NCI-H2227 (cell line): ENCODE measurements around the gene CDC5L.
A peak's percentile ranks its signal among the peaks of the same experiment; 100 is the strongest.
"Not testable (repeated sequence)": the region's sequence is repeated elsewhere in the genome, so short reads cannot be mapped to it uniquely, and the experiment has no call there.

ENCODE experiments used
- DNase-seq: peaks from one replicate; lab custom pipeline; 2025; ENCODE audit not compliant: unreplicated experiment; lab: John Stamatoyannopoulos, UW

Gene CDC5L

DNA sequence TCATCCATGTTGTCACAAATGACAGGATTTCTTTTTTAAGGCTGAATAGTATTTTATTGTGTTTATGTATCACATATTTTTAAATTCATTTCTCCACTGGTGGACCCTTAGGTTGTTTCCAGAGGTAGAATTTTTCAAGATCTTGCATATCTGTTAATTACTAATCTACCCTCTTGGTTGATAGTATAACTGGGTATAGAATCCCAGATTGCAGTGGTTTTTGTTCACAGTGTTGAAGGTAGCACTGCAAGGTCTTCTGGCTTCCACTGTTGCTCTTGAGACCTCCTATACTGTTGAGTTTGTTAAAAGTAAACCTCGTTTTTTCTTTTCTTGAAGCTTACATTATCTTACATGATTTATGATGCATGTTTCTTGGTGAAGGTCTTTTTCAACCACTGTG, 22.9 kb downstream of the CDC5L start:
- no peak for DNase-seq

DNA sequence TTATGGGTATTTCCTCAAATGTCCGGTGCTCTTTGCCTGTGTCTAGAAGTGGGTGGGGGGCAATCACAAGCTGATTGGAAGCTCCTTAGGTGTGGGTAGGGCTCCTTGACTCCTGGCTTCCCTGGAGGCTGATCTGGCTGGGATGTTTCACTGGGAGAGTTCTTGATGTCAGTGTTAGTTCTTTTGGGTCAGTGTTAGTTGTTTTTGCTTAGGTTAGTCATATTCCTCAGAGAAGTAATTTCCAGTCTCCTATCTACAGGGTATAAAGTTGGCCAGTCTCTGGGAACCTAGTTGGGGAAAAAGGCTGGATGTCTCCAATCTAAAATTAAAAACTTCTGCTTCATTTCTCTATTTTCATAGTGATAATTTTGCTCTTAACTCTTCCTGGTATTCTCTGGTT, 23.6 kb downstream of the CDC5L start:
- DNase-seq: no peak

DNA sequence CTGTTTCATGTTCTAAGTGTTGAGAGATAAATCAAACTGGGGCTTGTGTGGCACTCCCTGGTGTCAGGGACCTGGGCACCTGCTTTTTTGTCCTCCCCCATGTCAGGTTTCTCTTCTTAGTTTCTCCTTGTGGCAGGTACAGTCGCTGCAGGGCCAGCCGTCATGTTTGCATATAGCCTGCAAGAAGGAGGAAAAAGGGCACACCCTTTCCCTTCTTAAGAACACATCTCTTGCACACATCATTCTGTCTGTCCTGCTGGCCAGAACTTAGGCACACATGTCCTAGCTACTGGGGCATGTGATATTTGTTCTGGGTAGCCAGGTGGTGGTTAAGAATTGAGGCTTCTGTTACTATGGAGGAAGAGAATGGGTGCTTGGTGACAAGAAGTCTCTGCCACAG, 27.9 kb downstream of the CDC5L start:
- DNase-seq: no peak

DNA sequence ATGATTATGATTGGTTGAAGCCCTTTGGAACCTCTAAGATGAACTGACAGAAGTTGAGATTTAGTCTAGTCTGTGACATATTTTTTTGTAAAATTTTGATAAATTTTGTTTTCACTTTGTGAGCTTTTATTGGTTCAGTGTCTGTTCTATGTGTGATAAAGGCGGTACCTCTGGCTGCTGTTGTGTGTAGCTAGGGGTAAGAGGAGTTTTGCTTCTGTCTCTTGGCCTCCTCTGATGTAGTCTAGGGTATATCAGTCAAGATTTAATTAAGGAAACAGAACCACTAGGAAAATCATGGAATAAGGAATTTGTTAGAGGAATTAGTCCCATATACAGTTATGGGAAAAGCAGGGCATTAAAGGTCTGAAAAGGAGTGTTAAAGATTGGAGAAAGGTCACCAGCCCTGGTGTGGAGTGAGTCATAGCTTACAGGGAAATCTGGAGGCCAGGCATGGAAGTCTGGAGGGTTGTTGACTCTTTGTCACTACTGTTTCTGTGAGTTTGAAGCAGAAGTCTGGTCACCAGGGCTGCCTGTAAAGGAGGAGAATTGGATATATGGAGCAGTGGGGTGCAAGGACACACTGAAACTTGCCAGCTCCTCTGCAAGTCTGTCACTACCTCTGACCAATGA, 28.5 kb downstream of the CDC5L start:
- DNase-seq: no peak

DNA sequence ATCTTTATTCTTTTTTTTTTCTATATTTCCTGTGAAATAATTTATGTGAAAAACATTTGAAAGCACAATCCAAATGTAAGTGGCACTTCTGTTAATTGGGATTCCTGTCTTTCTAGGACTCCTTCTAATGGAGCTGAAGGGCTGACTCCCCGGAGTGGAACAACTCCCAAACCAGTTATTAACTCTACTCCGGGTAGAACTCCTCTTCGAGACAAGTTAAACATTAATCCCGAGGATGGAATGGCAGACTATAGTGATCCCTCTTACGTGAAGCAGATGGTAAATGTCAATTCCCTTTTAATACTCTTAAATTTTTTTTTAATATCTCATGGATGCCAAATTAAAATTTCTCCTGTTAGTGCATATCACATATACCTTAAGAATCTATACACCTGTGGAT, 35.0 kb downstream of the CDC5L start:
- DNase-seq: peak; percentile 63

DNA sequence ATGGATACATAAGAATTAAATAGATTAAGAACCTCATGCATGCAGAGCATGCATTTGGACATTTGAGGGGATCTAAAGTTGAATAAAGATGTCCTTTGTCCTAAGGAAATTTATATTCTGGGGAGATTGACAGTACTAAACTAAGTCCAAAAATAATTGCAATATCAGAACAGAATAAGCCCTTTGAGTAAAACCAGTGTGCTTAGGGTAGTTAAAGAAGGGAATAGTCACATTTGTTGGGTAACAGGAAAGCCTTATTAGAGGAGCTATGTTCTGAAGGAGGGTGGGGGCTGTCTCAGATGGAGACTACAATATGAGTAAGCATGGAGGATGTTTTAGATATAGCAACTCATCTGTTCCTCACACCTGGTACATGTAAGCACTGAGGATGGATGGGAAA, 35.8 kb downstream of the CDC5L start:
- DNase-seq: no peak

DNA sequence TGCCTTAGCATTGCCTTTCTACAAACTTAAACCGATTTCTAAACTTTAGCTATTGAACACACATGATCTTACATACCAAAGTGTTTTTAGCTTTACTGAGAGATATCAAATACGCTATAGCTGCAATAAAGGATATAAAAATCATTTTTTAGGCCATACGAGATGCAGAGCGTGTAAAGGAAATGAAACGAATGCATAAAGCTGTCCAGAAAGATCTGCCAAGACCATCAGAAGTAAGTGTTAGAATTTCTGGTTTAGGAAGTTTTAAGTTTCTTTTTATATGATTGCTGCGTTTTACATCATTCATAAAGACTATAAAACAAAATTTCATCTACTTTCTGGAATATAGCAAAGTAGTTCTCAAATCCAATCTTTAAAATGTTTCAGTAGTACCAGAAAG, 38.4 kb downstream of the CDC5L start:
- no peak for DNase-seq

DNA sequence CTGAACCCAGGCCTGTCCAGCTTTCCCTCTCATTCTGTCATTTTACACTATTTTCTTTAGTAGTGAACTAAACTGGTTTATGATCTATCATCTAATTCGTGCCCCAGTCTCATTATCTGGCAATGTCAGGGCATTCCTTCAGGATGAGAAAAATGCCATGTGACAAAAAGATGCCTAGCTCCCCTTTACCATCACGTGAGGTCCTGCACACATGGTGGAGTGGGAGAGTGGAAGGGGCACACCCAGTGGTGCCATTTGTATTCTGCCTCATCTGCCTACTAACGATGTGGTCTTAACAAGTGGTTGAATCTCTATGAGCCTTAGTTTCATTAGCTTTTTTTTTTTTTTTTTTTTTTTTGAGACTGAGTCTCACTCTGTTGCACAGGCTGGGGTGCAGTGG, 41.2 kb downstream of the CDC5L start:
- DNase-seq: no peak

DNA sequence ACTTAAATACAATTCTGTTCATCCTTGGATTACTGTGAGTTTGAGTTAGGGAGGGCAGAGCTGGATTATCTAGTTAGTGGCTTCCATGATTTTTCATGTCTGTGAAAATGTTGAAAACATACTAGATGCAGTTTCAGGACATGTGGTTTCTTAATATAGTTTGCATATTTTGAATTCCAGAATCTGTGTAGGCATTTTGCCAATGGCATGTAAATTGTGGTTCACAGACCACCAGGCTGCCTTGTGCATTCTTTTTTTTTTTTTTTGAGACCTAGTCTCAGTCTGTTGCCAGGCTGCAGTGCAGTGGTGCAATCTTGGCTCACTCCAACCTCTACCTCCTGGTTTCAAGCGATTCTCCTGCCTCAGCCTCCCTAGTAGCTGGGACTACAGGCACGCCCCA, 42.8 kb downstream of the CDC5L start:
- no peak for DNase-seq

DNA sequence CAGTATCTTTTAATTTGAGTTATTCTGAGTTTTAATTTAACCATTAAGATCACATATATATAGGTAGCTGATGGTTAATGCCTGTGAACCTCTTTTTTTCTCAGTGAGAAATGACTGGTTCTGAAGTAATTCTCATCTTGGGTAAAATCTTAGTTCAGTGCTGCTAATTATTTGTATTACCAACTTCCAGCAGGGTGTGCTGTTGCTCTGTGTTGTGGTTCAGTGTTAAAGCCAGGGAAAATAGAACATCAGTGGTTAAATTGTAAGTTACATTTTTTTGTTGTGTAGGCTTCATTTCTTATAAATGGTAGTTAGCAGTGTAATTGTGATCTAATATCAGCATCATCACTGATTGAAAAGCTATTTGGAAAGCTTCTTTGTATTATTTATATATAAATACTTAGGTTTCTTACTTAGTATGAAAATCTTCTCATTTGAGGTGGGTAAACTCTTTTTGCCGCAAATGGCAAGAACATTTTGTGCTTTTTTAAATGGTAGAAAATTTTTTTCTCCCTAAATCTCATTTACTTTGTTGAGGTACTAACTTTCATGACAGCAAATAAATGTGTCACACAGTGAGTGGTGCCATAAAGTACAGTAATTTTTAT, 43.7 kb downstream of the CDC5L start:
- DNase-seq: peak; percentile 37

DNA sequence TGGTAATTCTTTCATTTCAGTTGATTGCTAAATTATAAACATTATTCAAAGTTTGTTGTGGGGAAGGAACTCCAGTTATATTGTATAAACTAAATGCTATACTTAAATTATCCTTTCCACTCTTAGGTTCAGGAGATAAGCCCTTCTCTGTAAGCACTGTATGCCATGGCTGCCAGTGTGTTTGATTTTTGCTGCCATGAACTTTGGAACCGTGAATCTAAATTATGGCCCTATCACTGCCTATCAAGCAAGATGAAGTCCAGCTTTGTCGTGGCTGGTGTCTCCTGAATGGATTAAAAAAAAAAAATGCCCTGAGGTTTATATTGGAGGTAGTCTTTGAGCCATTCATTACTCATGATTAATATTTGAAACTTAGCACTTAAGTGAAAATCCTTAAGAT, 44.7 kb downstream of the CDC5L start:
- DNase-seq: no peak

DNA sequence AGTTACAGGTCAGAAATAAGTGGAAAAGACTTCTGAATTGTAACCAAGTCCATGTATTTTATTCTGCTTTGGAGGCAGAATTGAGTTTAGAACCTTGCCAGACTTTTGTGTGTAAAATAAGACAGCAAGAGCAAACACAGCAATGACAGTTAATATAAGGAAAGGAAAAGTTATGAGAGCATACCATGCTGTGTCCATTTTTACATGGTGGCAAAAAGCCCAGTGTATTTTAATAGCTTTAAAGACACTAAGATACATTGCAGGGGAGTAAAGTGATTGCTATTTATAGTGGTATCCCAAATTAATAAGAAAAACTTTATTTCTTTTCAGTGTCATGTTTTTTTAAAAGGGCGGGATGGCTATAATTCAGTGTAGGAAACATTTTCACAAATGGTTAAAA, 45.2 kb downstream of the CDC5L start:
- DNase-seq: no peak

DNA sequence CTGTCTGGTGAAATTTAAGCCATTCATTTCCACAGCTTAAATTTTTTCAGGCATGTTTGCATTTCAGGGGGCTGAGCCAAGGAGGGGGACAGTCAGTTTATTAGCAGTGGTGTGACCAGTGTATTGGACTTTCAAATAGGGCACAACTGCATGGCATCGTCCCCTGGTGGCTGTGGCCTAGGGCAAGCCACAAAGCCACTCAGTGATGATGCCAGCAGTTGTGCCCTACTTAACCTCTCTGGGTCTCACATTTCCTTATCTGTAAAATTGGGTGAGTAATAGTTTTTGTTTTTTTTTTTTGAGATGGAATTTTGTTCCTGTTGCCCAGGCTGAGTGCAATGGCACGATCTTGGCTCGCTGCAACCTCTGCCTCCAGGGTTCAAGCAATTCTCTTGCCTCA, 48.0 kb downstream of the CDC5L start:
- DNase-seq: no peak

DNA sequence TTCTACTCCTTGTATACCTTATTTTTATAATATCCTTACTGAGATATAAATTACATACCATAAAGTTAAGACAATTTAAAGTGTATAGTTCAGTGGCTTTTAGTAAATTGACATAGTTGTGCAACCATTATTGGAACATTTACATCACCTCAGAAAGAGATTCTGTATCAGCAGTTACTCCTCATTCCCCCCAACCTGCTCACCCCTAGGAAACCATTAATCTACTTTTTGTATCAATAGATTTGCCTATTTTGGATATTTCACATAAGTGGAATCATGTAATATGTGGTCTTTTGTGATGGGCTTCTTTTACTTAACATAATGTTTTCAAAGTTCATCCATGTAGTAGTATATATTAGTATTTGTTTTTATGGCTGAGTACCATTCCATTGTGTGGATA, 51.3 kb downstream of the CDC5L start:
- no peak for DNase-seq

DNA sequence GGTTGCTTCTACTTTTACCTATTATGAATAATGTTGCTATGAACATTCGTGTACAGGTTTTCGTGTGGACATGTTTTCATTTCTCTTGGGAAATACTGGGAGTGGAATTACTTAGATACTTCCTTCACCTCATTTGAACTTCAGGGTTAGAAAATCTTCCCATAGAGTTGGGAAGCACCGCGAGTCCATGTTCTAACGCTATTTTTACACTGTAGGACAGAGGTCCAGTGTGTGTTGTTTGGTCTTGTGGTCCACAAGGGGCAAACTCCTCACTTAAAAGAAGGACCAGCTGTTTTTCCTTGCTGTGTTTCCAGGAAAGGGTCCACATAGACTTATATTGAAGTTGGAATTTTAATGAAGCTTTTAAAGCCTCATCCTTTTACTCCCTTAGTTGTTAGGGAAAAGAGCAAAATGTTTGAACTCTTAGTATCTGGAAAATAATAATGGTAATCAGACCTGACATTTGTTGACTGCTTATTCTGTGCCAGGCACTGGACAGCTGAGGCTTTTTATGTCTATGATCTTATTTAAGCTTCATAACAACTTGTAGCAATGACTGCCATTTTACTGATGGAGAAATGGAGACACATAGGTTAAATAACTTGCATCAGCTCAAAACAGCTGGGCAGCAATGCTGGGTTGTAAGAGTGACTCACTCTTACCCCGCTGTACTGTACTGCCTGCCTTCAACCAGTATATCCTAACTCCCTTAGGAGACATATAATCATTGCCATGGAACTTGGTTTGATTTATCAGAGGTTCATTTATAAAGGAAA, 52.0 kb downstream of the CDC5L start:
- DNase-seq: no peak

DNA sequence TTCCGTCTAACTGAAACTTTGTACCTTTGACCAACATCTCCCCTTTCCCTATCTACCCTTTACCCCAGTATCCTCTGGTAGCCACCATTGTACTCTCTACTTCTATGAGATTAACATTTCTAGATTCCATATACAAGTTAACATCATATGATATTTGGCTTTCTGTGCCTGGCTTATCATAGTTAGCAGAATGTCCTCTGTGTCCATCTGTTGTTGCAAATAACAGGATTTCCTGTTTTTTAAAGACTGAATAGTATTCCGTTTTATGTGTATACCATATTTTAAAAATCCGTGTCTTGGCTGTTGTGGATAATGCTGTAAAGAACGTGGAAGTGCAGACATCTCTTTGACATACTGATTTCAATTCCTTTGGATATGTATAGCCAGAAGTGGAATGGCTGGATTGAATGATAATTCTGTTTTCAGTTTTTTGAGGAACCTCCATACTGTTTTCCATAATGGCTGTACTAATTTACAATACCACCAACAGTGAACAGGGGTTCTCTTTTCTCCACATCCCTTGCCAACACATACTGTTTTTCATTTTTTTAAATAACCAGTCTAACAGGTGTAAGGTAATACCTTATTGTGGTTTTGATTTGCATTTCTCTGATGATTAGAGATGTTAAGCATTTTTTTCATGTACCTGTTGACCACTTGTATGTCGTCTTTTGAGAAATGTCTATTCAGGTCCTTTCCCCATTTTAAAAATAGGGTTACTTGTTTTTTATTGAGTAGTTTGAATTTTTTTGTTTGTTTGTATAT, 53.8 kb downstream of the CDC5L start:
- no peak for DNase-seq

DNA sequence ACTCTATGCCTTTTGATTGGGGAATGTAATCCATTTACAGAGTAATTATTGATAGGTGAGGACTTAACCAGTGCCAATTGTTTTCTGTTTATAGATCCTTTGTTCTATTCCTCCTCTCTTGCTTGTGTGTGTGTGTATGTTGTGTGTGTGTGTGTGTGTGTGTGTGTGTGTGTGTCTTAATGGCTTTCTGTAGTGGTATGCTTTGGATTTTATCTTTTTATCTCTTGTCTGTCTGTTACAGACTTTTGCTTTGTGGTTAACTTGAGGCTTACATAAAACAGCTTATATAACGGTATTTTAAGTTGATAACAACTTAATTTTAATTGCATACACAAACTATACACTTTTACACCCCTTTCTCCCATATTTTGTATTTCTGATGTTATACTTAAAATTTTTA, 54.7 kb downstream of the CDC5L start:
- no peak for DNase-seq

DNA sequence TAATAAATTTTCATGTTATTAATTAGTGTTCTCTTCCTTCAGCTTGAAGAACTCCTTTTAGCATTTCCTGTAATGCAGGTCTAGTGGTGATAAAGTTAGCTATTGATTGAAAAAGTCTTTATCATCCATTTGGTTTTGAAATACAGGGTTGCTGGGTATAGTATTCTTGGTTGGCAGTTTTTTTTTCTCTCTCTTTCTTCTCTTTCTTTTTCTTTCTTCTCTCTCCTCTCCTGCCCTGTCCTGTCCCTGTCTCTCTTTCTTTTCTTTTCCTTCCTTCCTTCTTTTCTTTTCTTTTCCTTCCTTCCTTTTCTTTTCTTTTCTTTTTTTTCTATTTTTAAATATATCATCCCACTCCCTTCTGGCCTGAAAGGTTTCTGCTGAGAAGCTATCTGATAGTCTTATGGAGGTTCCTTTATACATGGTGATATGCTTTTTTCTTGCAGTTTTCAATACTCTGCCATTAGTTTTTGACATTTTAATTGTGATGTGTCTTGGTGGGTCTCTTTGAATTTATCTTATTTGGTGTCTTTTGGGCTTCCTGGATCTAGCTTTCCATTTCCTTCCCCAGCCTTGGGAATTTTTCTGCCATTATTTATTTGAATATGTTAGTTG, 55.4 kb downstream of the CDC5L start:
- DNase-seq: no peak

DNA sequence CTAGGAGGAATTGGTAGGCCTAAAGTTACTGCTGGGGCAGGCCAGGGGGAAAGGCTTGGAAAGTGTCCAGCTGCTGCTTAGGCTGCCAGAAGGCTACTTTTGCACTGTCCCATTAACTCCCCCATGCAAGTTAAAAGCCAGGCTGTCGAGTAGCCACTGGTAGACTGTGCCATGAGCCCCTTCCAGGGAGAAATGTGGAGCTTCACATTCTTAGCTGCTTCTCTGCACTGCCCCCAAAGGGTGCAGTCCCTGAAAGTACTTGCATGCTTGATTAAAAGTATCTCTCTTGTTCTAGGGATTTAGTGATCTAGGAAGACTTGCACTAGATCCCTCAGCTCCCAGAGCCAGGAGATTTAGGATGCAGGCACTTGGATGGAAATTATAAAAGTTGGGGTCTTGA, 57.3 kb downstream of the CDC5L start:
- no peak for DNase-seq

DNA sequence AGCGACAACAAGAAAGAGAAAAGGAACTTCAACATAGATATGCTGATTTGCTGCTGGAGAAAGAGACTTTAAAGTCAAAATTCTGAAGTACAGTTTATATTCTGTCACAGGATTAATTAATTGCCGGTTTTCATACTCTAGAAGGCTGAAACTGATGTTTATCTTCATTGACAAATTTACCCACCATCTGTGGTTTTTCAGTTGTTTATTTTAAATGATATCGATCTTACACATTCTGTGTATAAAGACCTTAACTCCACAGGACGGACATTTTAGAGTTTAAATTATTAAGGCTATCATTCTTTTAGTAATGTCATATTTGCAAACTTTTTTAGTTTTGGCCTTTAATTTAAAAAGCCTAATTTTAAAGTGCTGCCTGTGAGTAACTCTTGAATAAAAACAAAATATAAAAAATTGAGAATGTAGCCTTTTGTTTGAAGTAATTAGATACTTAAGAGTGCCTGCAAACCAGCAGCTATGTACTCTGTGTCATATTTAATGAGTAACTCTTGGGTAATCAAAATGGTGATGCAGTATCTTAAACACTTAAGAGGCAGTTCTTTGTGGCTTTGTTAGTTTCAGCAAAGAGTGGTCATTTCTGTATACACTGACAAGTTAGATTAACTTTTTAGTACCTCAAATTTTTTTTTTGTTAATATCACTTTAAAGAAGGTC, 59.3 kb downstream of the CDC5L start:
- DNase-seq: no peak

DNA sequence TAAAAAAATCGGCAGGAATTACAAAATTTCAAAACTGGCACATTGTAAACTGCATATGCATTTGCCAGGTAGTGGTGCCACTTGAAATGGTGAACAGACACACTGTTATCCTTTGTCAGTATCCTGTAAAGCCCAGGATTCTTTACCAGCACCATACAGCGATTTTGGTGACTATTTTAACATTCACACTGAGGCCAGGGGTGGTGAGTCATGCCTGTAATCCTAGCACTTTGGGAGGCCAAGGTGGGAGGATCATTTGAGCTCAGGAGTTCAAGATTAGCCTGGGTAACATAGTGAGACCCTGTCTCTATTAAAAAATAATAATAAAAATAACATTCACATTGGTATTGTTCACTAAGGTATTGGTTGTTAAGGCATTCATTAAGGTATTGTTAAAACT, 61.7 kb downstream of the CDC5L start:
- not testable (repeated sequence) for DNase-seq
